Measurements from ENCODE around the gene MAGEB6B. TPM values are rescaled to one million over a fixed set of nuclear protein-coding genes. Genes with fewer than 3 reads are reported as not detected.
"Not testable (repeated sequence)": the region's sequence is repeated elsewhere in the genome, so short reads cannot be mapped to it uniquely, and the experiment has no call there.

Gene MAGEB6B, protein sequence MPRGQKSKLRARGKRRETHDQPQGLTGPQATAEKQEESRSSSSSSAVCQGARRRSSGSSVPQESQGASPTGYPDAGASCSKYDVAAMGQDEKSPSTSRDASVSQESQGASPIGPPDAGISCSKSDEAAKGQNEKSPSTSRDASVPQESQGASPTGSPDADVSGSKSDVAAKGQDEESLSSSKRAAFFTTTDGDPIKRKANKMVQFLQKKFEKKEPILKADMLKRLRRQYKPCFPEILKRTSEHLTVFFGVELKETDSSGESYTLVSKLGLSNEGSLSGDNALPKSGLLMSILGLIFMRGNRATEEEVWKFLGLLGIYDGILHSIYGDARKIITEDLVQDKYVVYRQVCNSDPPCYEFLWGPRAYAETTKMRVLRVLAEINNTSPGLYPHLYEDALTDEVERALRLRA
- total RNA-seq: not detected in 2 replicates
- long read RNA-seq: 0 reads

DNA sequence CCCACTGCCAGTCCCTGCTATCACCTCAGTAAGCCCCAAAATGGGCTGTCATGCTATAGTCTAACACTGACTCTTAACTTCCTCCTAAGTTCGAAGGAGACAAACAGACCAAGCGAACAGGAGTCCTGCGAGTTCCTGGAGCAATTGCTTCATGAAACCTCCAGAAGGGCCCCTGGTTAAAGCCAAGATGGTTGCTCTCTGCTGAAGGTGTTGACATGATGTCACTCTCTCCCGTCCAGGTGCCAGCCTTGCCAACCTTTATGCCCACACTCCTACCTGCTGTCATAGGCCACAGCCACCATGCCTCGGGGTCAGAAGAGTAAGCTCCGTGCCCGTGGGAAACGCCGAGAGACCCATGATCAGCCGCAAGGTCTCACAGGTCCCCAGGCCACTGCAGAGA is at the start of gene MAGEB6B:
Gene MAGEB6B, plus strand, starts transcription at position 301 of the 400 bp plus-strand sequence. Its CDS starts 0 bp downstream, at position 301.
- no peaks in the 10 kb centered on the region for H3K4me1 Mint-ChIP-seq (ENCODE audit: low read depth)
- peaks cover 11% of the 10 kb centered on the region for H3K9me3 Mint-ChIP-seq (ENCODE audit: low read depth)
- no peak within 1 kb of the TSS for H3K4me3 Mint-ChIP-seq (ENCODE audit: low read depth)
- H3K27me3 Mint-ChIP-seq: no peaks in the 10 kb centered on the region
- TF ChIP-seq, protein P1, sequence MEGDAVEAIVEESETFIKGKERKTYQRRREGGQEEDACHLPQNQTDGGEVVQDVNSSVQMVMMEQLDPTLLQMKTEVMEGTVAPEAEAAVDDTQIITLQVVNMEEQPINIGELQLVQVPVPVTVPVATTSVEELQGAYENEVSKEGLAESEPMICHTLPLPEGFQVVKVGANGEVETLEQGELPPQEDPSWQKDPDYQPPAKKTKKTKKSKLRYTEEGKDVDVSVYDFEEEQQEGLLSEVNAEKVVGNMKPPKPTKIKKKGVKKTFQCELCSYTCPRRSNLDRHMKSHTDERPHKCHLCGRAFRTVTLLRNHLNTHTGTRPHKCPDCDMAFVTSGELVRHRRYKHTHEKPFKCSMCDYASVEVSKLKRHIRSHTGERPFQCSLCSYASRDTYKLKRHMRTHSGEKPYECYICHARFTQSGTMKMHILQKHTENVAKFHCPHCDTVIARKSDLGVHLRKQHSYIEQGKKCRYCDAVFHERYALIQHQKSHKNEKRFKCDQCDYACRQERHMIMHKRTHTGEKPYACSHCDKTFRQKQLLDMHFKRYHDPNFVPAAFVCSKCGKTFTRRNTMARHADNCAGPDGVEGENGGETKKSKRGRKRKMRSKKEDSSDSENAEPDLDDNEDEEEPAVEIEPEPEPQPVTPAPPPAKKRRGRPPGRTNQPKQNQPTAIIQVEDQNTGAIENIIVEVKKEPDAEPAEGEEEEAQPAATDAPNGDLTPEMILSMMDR (IDR thresholded peaks at IDR 0.05; ENCODE audit: unreplicated experiment): no peak
- no peaks in the 10 kb centered on the region for H3K36me3 Mint-ChIP-seq (ENCODE audit: insufficient read depth)
- no peak within 1 kb of the TSS for H3K27ac Mint-ChIP-seq
- no peak for DNase-seq (ENCODE audit: low spot score, unreplicated experiment)

DNA sequence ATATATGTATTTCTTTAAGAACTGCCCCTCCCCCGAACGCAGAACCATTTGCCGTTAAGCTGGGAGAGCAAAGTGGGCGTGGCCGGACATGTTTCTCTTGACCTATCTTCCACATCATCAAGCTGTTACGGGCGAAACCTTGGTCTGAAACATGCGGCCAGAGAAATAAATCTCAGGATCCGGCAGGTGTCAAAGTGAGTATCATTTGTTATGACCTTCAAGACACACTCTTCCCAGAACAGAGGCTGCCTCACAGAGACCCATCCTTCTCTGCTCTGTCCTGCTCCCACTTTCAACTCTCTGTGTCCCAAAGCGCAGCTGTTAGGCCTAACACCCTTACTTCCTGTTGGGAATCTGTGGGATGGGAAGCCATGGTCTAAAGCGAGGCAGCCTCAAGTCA is 22.1 kb upstream of the MAGEB6B start, which contains the start of gene MAGEB18:
Gene MAGEB18, plus strand, starts transcription at position 70 of the 400 bp plus-strand sequence. CDS start 643 bp downstream, outside the sequence.
- TF ChIP-seq, protein P1 (IDR thresholded peaks at IDR 0.05; ENCODE audit: unreplicated experiment): no peak

DNA sequence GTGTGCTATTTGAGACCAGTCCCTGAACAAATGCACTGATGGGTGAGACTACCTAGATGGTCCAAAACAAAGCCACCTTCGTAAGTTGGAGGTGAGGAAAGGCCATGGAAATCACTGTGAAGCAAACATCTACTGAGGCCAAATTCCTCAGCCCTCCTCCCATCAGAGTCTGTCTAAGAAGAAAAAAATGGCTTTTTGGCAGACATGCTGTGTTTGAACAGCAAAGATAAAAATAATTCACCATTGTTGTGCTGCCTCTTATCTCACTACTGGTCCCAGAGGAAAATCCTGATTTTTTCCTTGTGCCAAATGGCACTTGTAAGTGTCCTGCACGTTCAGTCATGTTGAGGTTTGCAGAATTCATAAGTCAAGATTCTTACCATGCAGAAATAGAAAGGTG is 14.4 kb upstream of the MAGEB6B start:
- H3K36me3 Mint-ChIP-seq (ENCODE audit: insufficient read depth): no peaks in the 10 kb centered on the region
- H3K27ac Mint-ChIP-seq: no peak overlapping the region
- H3K9me3 Mint-ChIP-seq (ENCODE audit: low read depth): peaks cover 22% of the 10 kb centered on the region
- no peak overlapping the region for H3K4me3 Mint-ChIP-seq (ENCODE audit: low read depth)
- DNase-seq (ENCODE audit: low spot score, unreplicated experiment): no peak
- TF ChIP-seq, protein P1 (IDR thresholded peaks at IDR 0.05; ENCODE audit: unreplicated experiment): no peak
- H3K27me3 Mint-ChIP-seq: no peaks in the 10 kb centered on the region
- H3K4me1 Mint-ChIP-seq (ENCODE audit: low read depth): peaks cover 3% of the 10 kb centered on the region

More for the DNA sequence above, 22.1 kb upstream of the MAGEB6B start, which contains the start of gene MAGEB18:
- no peaks in the 10 kb centered on the region for H3K36me3 Mint-ChIP-seq (ENCODE audit: insufficient read depth)
- no peak for DNase-seq (ENCODE audit: low spot score, unreplicated experiment)
- H3K27me3 Mint-ChIP-seq: no peaks in the 10 kb centered on the region
- peaks cover 23% of the 10 kb centered on the region for H3K9me3 Mint-ChIP-seq (ENCODE audit: low read depth)
- no peak within 1 kb of the TSS for H3K27ac Mint-ChIP-seq
- H3K4me3 Mint-ChIP-seq (ENCODE audit: low read depth): no peak within 1 kb of the TSS
- no peaks in the 10 kb centered on the region for H3K4me1 Mint-ChIP-seq (ENCODE audit: low read depth)

DNA sequence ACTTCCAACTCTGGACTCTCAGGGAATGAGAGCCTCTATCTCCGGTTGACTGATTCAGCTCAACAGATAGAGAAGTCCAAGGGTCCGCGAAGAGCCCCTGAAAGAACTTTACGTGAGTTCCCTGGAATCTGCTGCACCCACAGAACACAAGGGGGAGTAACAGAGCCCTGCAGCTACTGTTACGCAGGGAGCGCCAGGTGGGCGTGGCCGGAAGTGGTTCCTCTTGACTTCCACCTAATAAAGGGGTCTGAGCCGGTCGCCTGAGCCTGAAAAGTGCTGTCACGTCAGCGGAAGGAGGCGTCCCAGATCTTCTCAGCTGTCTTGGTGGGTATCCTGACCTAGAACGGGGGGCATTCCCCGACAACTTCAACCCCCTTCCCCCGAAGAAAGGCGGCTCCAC is 31.8 kb downstream of the MAGEB6B start, which contains the start of gene MAGEB6:
Gene MAGEB6, plus strand, starts transcription at position 237 of the 400 bp plus-strand sequence. CDS start 1,407 bp downstream, outside the sequence.
- Mint-ChIP-seq H3K9me3 (ENCODE audit: low read depth) (peaks cover 17% of the 10 kb centered on the region), H3K27ac (no peak within 1 kb of the TSS), H3K4me3 (ENCODE audit: low read depth) (no peak within 1 kb of the TSS), H3K36me3 (ENCODE audit: insufficient read depth) (no peaks in the 10 kb centered on the region), H3K27me3 (no peaks in the 10 kb centered on the region), H3K4me1 (ENCODE audit: low read depth) (no peaks in the 10 kb centered on the region)
- TF ChIP-seq, protein P1 (IDR thresholded peaks at IDR 0.05; ENCODE audit: unreplicated experiment): no peak
- no peak for DNase-seq (ENCODE audit: low spot score, unreplicated experiment)

DNA sequence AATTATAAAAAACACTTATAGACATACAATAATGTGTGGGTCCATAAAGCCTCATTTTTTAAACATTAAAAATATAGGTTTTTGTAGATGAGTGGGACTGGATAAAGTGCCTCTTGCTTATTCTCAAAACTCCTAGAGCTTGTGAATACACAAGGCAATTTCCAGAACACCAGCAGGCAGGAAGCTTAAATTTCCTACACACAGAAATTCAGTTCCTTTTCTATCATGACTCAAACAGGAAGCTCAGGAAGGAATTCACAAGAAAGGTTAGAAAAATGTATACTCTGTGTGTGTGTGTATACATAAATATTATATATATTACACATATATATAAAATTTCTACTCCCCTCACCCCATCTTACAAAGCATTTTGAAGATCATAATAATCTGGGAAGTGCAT is 43.2 kb downstream of the MAGEB6B start:
- peaks cover 2% of the 10 kb centered on the region for H3K4me1 Mint-ChIP-seq (ENCODE audit: low read depth)
- H3K36me3 Mint-ChIP-seq (ENCODE audit: insufficient read depth): peaks cover 2% of the 10 kb centered on the region
- H3K4me3 Mint-ChIP-seq (ENCODE audit: low read depth): no peak overlapping the region
- H3K9me3 Mint-ChIP-seq (ENCODE audit: low read depth): peaks cover 39% of the 10 kb centered on the region
- DNase-seq (ENCODE audit: low spot score, unreplicated experiment): no peak
- no peaks in the 10 kb centered on the region for H3K27me3 Mint-ChIP-seq
- TF ChIP-seq, protein P1 (IDR thresholded peaks at IDR 0.05; ENCODE audit: unreplicated experiment): no peak
- no peak overlapping the region for H3K27ac Mint-ChIP-seq

DNA sequence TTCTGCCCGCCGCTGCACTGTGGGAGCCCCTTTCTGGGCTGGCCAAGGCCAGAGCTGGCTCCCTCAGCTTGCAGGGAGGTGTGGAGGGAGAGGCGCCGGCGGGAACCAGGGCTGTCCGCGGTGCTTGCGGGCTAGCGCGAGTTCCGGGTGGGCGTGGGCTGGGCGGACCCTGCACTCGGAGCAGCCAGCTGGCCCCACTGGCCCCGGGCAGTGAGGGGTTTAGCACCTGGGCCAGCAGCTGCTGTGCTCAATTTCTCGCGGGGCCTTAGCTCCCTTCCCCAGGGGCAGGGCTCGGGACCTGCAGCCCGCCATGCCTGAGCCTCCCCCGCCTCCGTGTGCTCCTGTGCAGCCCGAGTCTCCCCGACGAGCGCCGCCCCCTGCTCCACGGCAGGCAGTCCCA is 44.3 kb downstream of the MAGEB6B start:
- not testable (repeated sequence) for H3K27me3 Mint-ChIP-seq; DNase-seq (ENCODE audit: low spot score, unreplicated experiment); H3K36me3 Mint-ChIP-seq (ENCODE audit: insufficient read depth); H3K4me3 Mint-ChIP-seq (ENCODE audit: low read depth); H3K27ac Mint-ChIP-seq; H3K4me1 Mint-ChIP-seq (ENCODE audit: low read depth)
- H3K9me3 Mint-ChIP-seq (ENCODE audit: low read depth): peaks cover 37% of the 10 kb centered on the region
